NT2/D1 (cell line): ENCODE results near the gene ARHGAP32.

ENCODE experiments used
- SUZ12 ChIP-seq: IDR thresholded peaks from 2 replicates; pipeline ENCODE4 v1.6.1; 2011; ENCODE audit not compliant: insufficient read length, insufficient read depth; ENCODE audit errors: extremely low read depth
- ZNF274 ChIP-seq: IDR thresholded peaks from 2 replicates; pipeline ENCODE4 v1.6.1; 2011; ENCODE audit warnings: mild to moderate bottlenecking, low read depth, low read length

- TF ChIP-seq ZNF274 (no peak), SUZ12 (no peak)
Measured at GRCh38 chr11:128988242-128988970, 203.7 kb downstream of the ARHGAP32 start.
